Stimulated activated CD8-positive, alpha-beta memory T cell treated with anti-CD3 and anti-CD28 coated beads, Interleukin-12 subunit alpha, Interleukin-12 subunit beta, amount 100 ng/mL, for 1 hour (primary cell): ENCODE data around the gene SEL1L3.
"Not testable (repeated sequence)": the region's sequence is repeated elsewhere in the genome, so short reads cannot be mapped to it uniquely, and the experiment has no call there.

Source experiments
- DNase-seq: peaks from one replicate; pipeline ENCODE4 v3.0.0-alpha.2; 2020; ENCODE audit warnings: low read depth

The SEL1L3 gene

DNA sequence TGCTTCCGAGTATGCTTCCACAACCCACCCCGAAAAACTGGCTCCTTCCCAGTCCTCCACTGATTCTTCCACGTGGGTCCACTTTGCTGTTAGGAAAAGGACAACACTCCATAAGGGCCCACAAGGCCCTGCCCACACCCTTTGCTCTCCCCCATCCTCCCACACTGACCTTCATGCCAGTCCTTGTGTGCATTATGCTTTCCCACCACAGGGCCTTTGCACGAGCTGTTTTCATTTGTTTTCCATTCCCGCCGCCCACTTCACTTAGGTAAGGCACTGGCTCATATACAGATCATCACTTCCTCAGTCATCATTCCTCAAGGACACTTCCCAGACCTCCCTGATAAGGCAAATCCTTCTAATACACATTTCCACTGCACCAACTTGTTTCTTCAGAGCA lies 16.8 kb upstream of the SEL1L3 start:
- DNase-seq: no peak

DNA sequence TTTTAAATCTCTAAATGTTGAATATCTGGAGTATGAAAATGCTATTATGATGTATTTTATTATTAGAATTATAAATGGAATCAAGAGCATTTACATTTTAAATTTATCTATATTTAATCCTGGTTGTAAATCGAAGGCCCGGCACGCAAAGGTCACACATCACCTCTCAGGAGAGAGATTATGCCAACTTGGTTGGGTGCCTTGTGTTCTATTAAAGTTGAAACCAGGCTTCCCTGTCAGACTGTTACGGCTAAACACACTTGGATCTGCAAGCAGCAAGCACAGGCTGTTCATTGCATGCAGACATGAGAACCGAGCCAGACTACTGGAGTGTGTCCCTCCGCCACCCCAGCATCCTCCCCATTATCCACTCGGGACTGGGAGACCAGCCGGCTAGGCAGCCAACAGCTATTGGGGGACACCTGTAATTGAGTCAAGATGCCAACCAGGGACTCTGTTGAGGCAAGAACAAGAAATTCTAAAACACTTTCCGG lies 16.4 kb upstream of the SEL1L3 start:
- no peak for DNase-seq

DNA sequence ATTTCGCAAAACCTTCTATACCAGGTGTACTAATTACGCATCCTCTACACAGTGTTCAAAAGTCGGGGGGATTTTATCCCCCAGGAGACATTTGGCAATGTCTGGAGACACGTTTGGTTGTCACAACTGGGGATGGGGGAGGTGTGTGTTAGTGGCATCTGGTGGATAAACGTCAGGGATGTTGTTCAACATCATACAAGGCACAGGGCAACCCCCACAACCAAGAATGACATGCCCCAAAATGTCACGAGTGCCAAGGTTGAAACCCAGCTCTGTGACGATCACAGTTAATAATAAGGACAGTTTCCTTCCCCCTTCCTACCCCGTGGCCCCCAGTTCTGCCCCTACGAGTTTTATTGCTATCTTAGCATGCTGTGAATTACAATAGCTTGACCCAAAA lies 15.9 kb upstream of the SEL1L3 start:
- DNase-seq: no peak

DNA sequence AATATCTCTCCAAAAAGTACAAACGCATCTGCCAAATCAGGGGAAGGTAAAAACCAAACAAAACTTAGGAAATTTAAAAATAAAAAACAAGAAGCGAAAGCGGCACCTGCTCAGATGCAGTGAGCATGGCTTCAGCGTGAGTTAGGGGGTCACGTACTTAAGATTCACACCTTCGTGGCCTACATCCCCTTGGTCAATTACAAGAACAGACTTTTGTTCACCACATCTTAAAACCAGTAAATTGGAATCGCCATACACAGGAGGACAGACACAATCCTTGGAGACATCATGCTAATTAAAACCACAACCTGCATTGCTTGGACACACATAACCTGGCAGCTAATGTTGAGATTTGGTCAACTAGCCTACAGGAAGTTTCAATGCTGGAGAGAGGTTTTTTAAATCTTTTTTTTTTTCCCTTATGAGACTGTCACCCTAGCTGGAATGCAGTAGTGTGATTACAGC lies 12.5 kb upstream of the SEL1L3 start:
- no peak for DNase-seq

DNA sequence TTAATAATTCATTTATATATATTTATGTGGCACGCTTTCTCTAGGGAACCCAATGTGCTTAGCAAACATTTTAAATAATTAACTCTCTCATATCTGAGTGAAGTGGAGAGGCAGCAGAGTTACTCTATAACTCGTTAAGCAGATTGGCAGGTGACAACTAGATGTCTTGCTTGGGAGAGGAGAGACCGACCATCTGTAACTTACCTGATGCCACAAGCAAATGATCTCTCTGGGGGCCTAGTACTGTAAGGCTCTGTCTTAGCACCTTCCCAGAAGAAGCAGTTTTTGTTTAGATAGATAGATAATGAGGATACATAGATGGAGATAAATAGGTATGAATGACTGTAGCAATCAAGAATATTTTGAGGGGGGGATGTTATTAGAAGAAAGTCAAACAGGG lies 11.9 kb upstream of the SEL1L3 start:
- DNase-seq: no peak

DNA sequence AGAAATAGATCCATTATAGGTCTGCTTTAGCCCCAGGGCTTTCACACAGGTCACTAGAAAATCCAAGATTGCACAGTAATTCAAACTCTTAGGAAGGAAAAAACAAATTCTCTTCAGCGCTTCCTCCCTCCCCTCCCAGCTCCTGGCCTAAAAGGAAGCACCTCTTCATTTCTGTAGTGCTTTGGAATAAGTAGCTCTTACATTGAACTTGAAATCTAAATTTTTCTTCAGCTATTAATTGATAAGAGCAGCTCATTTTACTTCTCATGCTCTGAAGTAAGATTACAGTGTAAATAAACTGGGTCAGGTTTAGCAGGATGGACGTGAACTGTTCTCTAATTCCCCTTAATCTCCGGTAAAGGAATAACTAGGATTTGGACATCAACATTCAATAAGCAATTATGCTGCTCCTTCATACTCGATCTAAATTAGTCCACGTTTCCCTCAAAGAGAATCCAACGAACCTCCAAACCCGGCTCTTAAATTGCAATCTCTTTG lies 10.9 kb upstream of the SEL1L3 start:
- DNase-seq: no peak

DNA sequence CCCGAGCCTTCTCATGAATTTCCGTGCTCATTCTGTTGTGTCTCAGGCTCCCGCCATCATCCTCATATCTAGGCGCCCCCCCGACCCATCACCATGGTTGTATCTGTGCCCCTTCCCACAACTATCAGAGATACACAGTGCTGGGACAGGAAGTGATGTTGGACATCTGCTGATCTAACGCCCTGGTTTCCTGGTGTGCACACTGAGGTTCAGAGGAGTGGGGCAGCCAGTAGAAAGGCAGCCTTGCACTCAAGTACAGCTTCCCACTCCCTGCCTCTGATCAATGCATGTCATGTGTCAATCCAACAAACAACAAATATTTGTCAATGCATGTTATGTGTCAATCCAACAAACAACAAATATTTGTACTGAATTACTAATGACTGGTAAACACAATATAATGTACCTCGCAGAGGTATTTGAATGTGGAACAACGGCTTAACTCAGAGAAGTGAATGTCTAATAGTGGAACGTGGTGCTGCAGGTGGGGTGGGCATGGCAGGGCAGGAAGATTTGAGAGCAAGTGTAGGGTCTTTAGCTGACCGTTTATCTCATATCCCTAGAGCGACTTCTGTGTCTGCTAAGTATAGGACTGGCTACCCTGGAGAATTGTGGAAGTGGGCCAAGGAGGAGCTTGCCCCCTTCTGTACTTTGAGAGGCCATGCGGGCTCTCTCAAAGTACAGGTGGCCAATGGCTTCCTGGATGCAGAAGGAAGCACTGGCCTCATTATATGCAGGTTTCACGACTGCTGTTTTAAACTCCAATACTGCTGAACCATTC lies 10.3 kb upstream of the SEL1L3 start:
- DNase-seq: no peak

DNA sequence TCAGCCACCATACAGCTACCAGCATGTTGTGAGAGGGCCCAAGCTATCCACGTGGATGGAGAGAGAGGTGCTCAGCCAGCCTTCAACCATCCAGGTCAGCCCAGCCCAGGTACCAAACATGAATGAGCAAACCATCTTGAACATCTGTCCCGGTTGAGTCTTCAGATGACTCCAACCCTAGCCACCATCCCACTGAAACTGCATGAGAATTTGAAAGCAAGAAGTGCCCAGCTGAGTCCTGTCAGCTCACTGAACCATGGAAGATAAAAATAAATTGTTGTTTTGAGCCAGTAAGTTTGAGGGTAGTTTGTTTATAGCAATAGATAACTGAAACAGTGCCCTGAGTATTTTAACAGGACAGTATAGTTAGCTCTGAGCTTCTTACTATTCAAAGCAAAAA lies 7.3 kb upstream of the SEL1L3 start:
- no peak for DNase-seq

DNA sequence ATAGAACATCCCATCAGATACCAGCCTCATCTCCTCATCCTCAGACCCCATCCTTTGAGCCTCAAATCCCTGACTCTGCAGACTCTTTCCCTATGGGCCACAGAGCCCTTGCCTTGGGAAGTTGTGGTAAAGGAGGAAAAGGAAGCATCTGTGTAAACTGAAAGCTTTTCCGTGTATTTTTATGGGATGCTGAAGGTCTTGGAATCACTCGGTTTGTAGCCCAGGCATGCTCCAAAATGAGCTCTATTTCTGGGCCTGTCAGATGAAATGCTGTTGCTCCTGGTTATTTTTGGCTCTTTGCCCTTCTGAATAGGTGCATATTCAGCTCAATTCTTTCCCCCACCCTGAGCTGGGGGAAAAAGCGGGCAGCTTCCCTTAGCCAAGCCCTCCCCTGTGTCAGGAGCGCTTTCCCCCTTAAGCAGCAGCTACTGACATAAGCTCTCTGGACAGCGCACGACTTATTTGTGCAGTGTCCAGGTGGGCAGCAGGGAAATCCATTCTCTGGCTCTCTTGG lies 5.0 kb upstream of the SEL1L3 start:
- DNase-seq: no peak

DNA sequence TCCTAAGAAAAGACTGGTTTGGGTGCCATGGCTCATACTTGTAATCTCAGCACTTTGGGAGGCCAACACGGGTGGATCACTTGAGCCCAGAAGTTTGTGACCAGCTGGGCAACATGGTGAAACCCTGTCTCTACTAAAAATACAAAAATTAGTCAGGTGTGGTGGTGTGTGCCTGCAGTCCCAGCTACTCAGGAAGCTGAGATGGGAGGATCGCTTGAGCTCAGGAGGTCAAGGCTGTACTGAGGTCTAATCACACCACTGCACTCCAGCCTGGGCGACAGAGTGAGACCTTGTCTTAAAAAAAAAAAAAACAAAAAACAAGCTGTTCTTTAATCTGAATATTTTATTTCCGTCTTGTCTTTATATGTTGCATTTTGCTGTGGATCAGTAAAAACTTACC lies 3.6 kb upstream of the SEL1L3 start:
- not testable (repeated sequence) for DNase-seq

DNA sequence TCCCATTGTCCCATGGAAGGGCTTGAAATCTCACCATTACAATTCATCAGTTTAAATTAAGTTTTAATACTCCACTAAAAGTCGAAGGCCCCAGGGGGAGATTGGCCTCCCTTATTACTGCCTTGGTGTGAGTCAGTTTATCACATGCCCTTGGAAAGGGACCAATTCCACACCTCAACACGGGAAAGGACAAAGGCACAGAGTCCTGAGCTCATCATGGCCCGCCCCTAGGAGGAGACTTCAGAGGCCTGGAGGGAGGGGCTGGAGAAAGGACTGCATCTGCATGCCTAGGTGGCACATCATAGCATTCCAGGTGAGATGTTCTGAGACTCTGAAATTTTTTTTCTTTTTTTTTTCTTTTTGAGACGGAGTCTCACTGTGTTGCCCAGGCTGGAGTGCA lies 2.8 kb upstream of the SEL1L3 start:
- no peak for DNase-seq

DNA sequence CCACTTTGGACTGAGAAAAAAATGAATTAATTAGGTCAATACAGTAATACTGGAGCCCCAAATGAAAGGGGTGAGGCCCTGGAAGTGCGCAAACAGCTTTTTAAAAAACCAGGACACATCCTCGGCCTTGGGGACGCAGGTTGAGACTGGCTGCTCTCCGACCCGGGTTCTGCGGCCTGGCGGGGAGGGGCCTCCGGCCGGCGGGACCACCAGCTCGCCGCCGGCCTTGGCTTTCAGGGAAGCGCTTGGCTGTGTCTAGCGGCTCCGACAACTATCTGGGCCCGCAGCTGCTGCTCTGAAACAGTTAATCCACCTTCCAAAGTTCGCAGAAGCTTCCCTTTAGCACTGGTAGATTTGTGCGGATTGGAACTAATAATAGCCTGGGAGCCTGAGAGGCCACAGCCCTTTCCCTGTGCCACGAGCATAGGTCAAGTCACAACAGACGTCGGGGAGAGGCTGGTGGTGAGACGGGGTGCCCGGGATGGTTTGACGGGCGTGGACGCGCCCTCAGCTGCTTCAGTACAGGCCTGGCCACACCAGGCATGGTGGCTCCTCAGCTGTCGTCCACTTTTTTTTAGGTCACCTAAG lies 1.1 kb upstream of the SEL1L3 start:
- DNase-seq: no peak

DNA sequence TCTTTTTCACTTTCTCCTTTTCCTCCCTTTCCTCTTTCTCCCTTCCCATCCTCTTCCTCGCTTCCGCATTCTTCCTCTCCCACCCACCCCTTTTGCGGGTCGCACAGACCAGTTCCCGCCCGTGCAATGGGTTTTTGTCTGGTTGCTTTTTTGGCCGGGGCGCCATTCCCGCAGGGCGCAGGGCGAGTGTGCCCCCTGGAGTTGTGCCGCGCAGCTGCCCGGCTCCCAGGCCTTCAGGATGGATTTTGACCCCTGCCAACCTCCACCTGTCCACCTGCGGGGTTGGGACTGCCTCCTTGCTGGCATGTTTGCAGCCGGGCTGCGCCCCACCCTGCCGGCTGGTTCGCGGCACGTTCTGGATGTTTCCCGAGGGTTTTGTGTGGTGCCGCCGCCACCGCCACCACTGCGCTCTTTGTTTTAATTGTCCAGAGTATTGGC lies 578 bp upstream of the SEL1L3 start:
- no peak for DNase-seq

DNA sequence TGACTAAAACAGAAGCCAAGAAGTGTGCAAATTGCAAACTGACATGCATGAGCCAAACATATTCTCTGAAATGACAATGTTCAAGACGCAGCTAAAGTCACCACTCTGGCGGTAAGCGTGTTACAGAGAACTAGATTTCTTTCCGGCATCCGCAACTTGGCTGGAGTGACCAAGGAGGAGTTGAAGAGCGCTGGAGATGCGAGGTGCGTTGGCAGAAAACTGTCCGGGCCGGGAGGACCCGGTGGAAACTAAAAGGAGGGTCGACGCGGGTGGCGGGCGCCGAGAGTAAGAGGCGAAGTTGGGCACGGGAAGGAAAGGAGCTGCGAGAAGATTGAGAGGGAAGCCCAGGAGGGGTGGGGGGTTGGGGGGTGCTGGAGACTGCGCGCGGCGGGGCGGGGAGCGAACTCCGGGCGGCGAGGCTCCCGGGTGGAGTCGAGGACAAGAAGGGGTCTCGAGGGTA lies 807 bp downstream of the SEL1L3 start:
- DNase-seq: no peak

DNA sequence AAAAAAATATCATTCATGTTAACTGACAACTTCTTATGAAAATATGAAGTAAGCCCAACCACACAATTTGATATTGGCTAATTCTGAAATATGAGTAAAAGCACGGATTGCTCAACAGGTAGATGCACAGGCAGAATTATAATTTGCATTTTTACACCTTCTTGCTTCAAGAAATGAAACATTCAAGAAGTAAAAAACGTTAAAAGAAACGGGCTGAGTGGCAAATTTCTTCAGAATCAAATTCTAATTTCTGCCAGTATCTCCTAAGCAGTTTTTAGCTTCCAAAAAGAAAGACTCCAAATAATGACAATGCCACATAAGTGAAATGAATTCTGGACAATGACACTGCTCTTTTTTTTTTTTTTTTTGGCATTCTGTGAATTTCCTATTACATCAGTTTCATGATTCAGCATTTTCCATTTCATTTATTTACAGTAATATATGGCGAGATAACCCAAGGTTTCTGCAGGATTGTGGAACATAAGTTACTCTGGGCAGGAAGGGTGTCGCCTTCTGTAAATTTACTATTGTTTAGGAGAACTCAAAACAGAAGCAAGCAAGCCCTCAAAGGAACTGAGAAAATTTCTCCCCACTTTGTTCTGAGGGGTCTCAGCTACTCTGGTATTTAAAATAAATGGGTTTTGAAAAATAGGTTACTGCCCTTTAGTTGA lies 1.4 kb downstream of the SEL1L3 start:
- no peak for DNase-seq

DNA sequence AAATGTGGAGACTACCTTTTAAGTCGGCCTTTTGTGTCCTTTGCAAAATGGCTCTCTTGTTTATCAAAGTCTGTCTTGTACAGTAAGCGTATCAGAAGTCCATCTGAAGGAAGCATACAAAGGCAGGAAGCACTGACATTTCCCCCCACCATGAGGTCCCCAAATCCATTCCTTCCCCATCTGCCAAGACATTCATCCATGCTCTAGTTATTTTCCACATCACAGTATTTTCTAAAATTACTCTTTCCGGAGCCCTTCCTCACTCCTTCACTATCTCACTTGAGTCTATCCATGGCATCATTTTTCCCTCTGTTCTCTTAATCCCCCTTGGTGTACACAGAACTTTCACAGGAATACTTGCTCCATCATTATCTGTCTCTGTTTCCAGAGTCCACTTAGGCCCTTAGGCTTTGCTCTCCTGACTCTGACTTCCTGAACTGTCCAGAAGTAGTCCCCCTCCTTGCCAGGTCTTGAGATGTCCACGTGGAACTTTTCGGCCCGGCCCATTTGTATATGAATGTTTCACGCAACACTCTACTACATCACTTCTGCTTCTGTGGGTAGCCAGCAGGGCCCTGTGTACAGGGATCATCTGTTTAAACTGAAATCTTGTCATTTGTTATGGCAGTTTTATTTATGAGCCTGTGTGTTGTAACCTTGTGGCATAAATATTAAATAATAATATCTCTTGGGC lies 2.1 kb downstream of the SEL1L3 start:
- DNase-seq: no peak

DNA sequence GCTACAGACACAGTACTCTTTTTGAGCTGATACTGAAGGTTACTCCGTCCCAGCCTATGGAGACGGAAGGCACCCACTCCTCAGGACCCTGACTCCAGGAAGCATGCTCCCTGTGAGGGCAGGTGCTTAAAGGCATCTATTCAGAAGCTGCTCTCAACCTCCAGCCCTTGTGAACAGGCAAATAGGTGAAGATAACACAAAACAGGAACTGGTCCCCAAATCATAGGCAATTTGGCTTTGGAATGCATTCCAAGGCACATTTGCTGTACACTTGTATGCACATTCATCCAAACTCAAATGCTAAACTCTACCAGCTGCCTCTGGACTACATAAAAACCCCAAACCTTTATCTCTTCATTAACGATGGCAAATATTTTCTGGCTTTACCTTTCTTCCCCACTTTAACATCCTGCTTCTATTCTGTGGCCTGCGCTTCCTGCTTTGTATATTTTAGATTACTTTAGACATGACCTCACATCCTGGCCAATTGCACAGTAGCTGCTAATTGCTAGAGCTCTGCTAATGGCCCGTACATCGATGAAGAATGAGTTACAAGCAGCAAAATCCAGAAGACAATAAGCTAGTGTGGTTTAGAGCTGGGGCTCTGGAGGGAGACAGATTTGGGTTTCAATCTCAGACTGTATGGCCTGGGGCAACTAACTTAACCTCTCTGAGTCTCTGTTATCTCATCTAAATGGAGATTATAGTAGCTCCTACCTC lies 3.2 kb downstream of the SEL1L3 start:
- DNase-seq: no peak

DNA sequence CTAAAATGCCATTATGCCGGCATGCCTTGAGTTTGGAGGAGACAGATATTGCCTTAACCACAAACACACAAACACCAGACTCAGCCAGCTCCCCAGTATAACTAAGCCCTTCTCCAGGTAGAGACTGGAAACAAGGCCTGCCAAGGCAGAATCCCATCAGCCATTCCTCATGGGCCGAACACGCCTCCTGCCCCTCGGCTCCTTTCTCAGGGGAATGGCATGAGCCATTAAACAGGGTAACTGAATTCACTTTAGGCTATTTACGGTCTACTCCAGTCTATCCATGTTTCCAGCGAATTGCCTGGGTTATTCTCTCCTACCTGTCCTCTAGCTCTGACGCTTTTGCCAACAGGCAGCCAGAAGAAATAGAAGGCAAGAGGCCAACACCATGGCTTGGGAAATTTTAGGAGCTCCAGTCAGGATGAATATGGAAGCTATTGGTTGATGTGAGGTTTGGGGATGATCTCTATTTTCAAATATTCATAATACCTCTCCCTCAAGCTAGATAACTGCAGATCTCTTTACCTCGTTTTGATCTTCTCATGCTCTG lies 4.9 kb downstream of the SEL1L3 start:
- no peak for DNase-seq

DNA sequence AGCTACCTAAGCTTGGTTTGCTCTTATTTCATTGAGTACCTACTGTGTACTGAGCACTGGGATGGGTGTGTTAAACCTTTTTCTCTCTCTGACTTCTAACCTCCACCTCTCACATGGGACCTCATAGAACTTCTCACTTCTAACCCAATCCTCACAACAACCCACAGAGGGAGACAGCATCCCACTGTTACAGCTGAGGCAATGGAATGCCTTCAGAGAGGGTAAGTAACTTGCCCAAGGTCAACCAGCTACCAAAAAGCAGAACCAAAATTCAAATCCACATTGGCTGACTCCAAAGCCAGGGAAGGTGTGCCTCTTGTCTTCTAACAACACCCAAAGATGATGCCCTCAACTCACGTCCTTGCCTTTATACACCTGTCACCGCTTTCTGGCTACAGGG lies 5.4 kb downstream of the SEL1L3 start:
- no peak for DNase-seq

DNA sequence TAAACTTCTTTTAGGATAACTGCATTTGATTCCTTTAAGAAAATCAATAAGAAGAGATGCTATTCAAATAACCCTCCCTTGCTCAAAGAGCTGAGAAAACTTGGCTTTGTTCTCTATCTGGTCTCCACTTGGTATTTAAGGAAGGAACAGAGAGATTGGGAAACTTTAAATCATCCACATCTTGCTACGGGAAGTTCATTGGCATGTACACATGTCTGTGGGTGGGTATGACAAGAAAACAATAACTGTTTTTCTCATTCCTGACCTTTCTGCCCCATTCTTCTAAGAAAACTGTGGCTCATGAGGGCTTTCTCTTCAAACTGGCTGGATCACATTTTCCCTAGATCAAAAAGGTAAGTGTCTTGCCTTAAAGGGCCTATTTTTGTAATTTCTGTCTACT lies 6.0 kb downstream of the SEL1L3 start:
- DNase-seq: no peak

DNA sequence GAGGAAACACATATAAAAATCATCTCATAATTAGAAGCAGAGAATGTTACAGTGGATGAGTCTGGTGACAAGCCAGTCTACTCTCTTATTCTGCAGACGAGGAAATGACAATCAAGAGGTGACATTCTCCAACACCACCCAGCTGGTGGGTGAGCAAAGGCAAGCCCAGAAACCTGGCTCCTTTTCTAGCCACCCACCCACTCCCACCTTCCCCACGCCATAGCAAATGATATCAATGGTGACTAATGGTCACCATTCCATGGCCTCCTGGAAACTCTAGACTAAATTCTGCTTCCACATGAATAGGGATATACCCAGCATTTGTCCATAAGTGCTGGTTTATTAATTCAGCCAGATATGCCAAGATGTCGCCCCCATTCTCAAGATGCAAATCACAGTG lies 10.7 kb downstream of the SEL1L3 start:
- no peak for DNase-seq
